Astrocyte of the hippocampus (primary cell): ENCODE measurements around the gene STX18.

Experiments used
- DNase-seq: peaks from one replicate; pipeline ENCODE4 v3.0.0; 2011; ENCODE audit warnings: low read depth, low spot score

Gene STX18

GRCh38 chr4:4384837-4385236, 157.0 kb downstream of the STX18 start:
- peak; percentile 25 for DNase-seq

GRCh38 chr4:4383085-4383484, 158.8 kb downstream of the STX18 start:
- DNase-seq: no peak

GRCh38 chr4:4379540-4380087, 162.2 kb downstream of the STX18 start:
- DNase-seq: no peak

- DNase-seq: no peak
Observed at GRCh38 chr4:4377732-4378460, 164.0 kb downstream of the STX18 start.

- DNase-seq: no peak
Observed at GRCh38 chr4:4377191-4377590, 164.7 kb downstream of the STX18 start.

- DNase-seq: no peak
Observed at GRCh38 chr4:4376074-4376473, 165.8 kb downstream of the STX18 start.

GRCh38 chr4:4374388-4375098, 167.3 kb downstream of the STX18 start:
- no peak for DNase-seq
